Measurements from ENCODE around the gene RPSA. TPM values are rescaled to one million over a fixed set of nuclear protein-coding genes. Genes with fewer than 3 reads are reported as not detected.

Gene RPSA
- polyA plus RNA-seq, 1 donor (not counting 4 experiments of a cell fraction or from before 2014, with no cell fraction given) = 3,195 TPM

- Histone ChIP-seq H3K9me1 (ENCODE audit: control insufficient read depth, extremely low read depth, insufficient read depth, low read length) (no peaks in the 10 kb centered on the region), H3K4me1 (ENCODE audit: control insufficient read depth, extremely low read depth, insufficient read depth, low read length) (no peaks in the 10 kb centered on the region), H4K20me1 (ENCODE audit: control insufficient read depth, extremely low read depth, insufficient read depth, low read length) (no peaks in the 10 kb centered on the region), H3K4me3 (ENCODE audit: control insufficient read depth in 2 of 3, extremely low read depth in 1 of 3, insufficient read depth in 2 of 3, low read depth in 1 of 3, low read length in 3 of 3) (no peak overlapping the region), H3K9me3 (ENCODE audit: control insufficient read depth, low read depth, low read length) (no peaks in the 10 kb centered on the region), H3K9ac (ENCODE audit: control insufficient read depth, extremely low read depth, insufficient read depth, low read length) (no peak overlapping the region), H3K27me3 (ENCODE audit: control insufficient read depth, extremely low read depth, insufficient read depth, low read length) (no peaks in the 10 kb centered on the region), H2AFZ (ENCODE audit: control insufficient read depth, low read length) (no peak overlapping the region), H3K27ac (ENCODE audit: control insufficient read depth, insufficient read depth, low read length) (no peak overlapping the region), H3K36me3 (ENCODE audit: control insufficient read depth in 2 of 2, extremely low read depth in 1 of 2, insufficient read depth in 2 of 2, low read length in 2 of 2) (no peaks in the 10 kb centered on the region), H3K79me2 (ENCODE audit: control insufficient read depth, insufficient read depth, low read length) (no peaks in the 10 kb centered on the region), H3K4me2 (ENCODE audit: control insufficient read depth, extremely low read depth, insufficient read depth, low read depth, low read length) (no peak overlapping the region)
- TF ChIP-seq EZH2 (IDR thresholded peaks at IDR 0.05; ENCODE audit: low read length) (no peak), CTCF (optimal IDR thresholded peaks at IDR 0.05 in 1 of 3, IDR thresholded peaks at IDR 0.05 in 1 of 3, conservative IDR thresholded peaks at IDR 0.05 in 1 of 3; ENCODE audit: extremely low read depth in 1 of 3, insufficient read depth in 2 of 3, low read length in 3 of 3) (no peak)
- FAIRE-seq (no peak), DNase-seq (ENCODE audit: low read depth, low spot score) (no peak)
- dilution Hi-C loops (cut with MboI; ENCODE audit: extremely low pct_ligation_motif_present, low sequenced_read_pairs) = no loop called here
Observed at GRCh38 chr3:39426312-39426711, 19.8 kb downstream of the RPSA start.

- Histone ChIP-seq H3K79me2 (ENCODE audit: control insufficient read depth, insufficient read depth, low read length) (no peaks in the 10 kb centered on the region), H3K9me1 (ENCODE audit: control insufficient read depth, extremely low read depth, insufficient read depth, low read length) (no peaks in the 10 kb centered on the region), H3K4me1 (ENCODE audit: control insufficient read depth, extremely low read depth, insufficient read depth, low read length) (no peaks in the 10 kb centered on the region), H3K9me3 (ENCODE audit: control insufficient read depth, low read depth, low read length) (no peaks in the 10 kb centered on the region), H3K27me3 (ENCODE audit: control insufficient read depth, extremely low read depth, insufficient read depth, low read length) (no peaks in the 10 kb centered on the region), H3K4me2 (ENCODE audit: control insufficient read depth, extremely low read depth, insufficient read depth, low read depth, low read length) (no peak overlapping the region), H3K9ac (ENCODE audit: control insufficient read depth, extremely low read depth, insufficient read depth, low read length) (no peak overlapping the region), H3K36me3 (ENCODE audit: control insufficient read depth in 2 of 2, extremely low read depth in 1 of 2, insufficient read depth in 2 of 2, low read length in 2 of 2) (no peaks in the 10 kb centered on the region), H3K27ac (ENCODE audit: control insufficient read depth, insufficient read depth, low read length) (no peak overlapping the region), H2AFZ (ENCODE audit: control insufficient read depth, low read length) (no peak overlapping the region), H3K4me3 (ENCODE audit: control insufficient read depth in 2 of 3, extremely low read depth in 1 of 3, insufficient read depth in 2 of 3, low read depth in 1 of 3, low read length in 3 of 3) (no peak overlapping the region), H4K20me1 (ENCODE audit: control insufficient read depth, extremely low read depth, insufficient read depth, low read length) (no peaks in the 10 kb centered on the region)
- DNase-seq (ENCODE audit: low read depth, low spot score) (no peak), FAIRE-seq (no peak)
- dilution Hi-C loops (cut with MboI; ENCODE audit: extremely low pct_ligation_motif_present, low sequenced_read_pairs) = no loop called here
- TF ChIP-seq CTCF (optimal IDR thresholded peaks at IDR 0.05 in 1 of 3, IDR thresholded peaks at IDR 0.05 in 1 of 3, conservative IDR thresholded peaks at IDR 0.05 in 1 of 3; ENCODE audit: extremely low read depth in 1 of 3, insufficient read depth in 2 of 3, low read length in 3 of 3) = no peak
- TF ChIP-seq EZH2 (IDR thresholded peaks at IDR 0.05; ENCODE audit: low read length) = no peak
Observed at GRCh38 chr3:39427506-39427905, 21.0 kb downstream of the RPSA start.
